GM12892 (cell line): ENCODE results near the gene ROBO3.

Source experiments
- POLR2A ChIP-seq: IDR thresholded peaks from 2 replicates; pipeline ENCODE4 v1.6.1; 2011; ENCODE audit warnings: low read depth, low read length, control low read depth
- POLR2AphosphoS5 ChIP-seq: IDR thresholded peaks from 2 replicates; pipeline ENCODE4 v1.6.1; 2011; ENCODE audit warnings: low read depth, low read length, control low read depth
- TAF1 ChIP-seq: IDR thresholded peaks from 2 replicates; pipeline ENCODE4 v1.6.1; 2011; ENCODE audit warnings: low read depth, mild to moderate bottlenecking, control low read depth, low read length, borderline replicate concordance

GRCh38 chr11:124919898-124920297, 54.7 kb downstream of the ROBO3 start:
- TF ChIP-seq POLR2AphosphoS5, result no peak
- TF ChIP-seq POLR2A, result no peak
- TF ChIP-seq TAF1, result no peak
